Esophagus muscularis mucosa (tissue), 2 donors: ENCODE results near the gene DBP.

Source experiments
- POLR2A ChIP-seq: fragments of 450-650 bp; IDR thresholded peaks from one replicate; pipeline ENCODE4 v1.6.1; 2017; ENCODE audit warnings: antibody characterized with exemption, moderate library complexity, mild to moderate bottlenecking, low read depth
- POLR2AphosphoS5 ChIP-seq, 2 donors: sonication (generic); formaldehyde crosslinking; IDR thresholded peaks; one replicate each; pipeline ENCODE4 v1.6.1; 2017; ENCODE audit warnings: antibody characterized with exemption in 2 of 2

DNA sequence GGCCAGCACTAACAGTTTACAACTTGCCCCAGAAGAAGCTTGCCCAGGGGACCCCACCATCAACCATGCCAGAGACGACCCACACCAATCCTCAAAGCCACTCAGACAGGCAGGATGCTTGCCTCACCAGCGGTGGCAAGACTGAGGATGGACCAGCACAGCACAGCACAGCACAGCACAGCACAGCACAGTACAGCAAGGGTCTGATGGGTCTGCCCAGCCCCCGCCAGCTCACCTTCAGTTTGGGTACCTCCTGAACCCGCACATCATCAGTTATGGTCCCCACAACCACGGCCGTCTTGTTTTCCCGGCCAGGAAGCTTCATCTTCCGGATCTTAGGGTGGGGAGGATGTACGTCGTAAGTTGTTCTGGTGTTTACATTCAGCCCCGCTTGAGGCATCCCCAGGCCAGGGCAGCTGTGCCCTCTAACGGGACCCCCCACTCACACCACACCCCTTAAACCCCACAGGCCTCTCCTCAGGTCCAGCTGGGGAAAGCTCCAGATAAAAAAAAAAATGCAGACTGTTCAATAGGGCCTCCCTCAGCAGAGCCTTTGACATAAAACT, 20.6 kb downstream of the DBP start:
- TF ChIP-seq POLR2AphosphoS5 (IDR thresholded peaks at IDR 0.05), result no peak
- TF ChIP-seq POLR2A, result no peak
